HG03108 (cell line): Measurements from ENCODE around the gene CCDC34.
A peak's percentile ranks its signal among the peaks of the same experiment; 100 is the strongest.

Experiments used
- ATAC-seq: cut with Tn5 transposase; IDR thresholded peaks from one replicate; pipeline ENCODE4 v1.9.1; 2021; ENCODE audit warnings: moderate library complexity; ENCODE audit not compliant: unreplicated experiment

CCDC34 gene, protein sequence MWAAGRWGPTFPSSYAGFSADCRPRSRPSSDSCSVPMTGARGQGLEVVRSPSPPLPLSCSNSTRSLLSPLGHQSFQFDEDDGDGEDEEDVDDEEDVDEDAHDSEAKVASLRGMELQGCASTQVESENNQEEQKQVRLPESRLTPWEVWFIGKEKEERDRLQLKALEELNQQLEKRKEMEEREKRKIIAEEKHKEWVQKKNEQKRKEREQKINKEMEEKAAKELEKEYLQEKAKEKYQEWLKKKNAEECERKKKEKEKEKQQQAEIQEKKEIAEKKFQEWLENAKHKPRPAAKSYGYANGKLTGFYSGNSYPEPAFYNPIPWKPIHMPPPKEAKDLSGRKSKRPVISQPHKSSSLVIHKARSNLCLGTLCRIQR

DNA sequence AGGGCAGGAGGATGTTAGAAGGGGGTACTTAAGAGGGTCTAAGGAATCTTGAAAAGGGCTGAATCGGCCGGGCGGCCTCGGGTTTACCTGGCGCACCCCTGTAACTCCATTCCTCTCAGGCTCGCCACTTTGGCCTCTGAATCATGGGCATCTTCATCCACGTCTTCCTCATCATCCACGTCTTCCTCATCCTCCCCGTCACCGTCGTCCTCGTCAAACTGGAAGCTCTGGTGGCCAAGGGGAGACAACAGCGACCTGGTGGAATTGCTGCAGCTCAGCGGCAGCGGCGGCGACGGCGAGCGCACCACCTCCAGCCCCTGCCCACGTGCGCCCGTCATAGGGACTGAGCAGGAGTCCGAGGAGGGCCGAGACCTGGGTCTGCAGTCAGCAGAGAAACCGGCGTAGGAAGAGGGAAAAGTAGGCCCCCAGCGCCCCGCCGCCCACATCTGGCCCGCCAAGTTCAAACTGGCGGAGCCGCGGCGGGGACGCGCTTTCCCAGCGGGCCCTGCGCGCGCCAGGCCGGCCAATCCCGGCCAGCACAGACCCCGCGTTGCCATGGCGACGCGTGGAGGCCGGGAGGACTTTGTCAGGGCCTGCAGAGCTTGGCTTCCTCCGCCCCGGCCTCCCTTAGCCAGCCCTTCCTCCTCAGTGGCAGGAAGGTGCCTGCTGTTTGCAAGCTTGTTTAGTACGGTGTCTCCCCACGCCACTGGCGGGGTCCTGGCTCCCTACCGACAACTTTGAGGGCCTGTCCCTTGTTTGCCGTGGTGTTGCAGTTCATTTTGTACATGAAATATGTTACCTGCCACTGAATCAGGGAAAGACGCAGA lies at the start of gene CCDC34:
Gene CCDC34, minus strand, starts transcription at position 467 of the 827 bp plus-strand sequence. Its CDS starts 21 bp downstream, at position 446.
- peak; percentile 100 for ATAC-seq

- no peak for ATAC-seq
These were observed 49.2 kb upstream of the CCDC34 start for GRCh38 chr11:27412192-27412691.

GRCh38 chr11:27411328-27411727 lies 48.3 kb upstream of the CCDC34 start:
- no peak for ATAC-seq

GRCh38 chr11:27410272-27410671 lies 47.3 kb upstream of the CCDC34 start:
- ATAC-seq = no peak

DNA sequence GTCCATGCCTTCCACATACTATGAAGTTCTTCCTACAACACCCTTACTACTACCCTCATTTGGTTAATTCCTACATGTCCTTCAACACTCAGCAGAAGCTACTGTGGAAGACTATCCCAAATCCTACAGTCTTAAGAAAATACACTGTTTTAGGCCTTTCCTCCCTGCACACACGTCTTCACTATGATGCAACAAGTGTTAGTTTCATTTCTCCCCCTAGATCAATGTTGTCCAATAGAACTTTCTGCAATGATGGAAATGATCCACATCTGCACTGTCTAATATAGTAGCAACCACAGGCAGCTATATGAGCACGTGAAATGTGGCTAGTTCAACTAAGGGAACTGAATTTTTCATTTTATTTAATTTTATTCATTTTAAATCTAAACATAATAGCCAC lies 46.7 kb upstream of the CCDC34 start:
- ATAC-seq = no peak

DNA sequence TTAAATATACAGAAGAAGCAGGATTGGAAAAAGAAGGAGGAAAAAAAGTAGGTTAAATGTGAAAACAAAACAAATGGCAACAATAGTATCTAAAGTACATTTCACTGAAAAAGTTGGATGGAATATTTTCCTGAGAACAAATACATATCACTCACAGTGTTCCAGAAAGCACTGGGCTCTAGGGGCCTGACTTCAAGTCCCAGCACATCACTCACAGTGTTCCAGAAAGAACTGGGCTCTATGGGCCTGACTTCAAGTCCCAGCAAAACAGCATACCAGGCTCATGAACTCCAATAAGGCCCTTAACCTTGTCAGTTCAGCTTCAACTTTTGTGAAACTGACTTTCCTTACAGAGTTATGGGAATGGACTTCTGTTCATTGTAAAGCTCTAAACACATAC lies 46.0 kb upstream of the CCDC34 start:
- no peak for ATAC-seq

DNA sequence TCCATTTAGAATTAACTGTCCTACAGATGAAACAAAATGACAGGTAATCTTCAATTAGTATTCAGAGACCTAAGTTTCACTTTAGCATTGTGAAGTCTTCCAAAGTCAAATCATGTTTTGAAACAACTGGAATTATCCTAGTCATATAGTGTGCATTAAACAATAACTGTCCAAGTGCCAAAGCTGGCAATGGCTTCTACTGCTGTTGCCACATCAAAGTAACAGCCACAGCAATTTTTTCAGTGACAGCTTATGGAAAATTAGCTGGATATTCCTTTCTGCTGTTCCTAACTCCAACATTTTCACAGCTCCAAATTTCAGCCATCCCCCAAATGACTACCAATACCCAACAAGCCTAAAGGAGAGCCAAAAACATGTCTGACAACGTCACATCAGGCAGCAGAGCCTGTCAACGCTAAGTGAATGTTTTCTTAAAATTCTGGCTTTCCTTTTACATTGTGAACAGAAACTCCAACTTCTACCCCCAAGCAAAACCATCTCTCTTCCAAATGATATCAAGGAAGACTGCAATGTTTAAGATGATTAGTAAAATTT lies 45.3 kb upstream of the CCDC34 start:
- ATAC-seq = no peak

DNA sequence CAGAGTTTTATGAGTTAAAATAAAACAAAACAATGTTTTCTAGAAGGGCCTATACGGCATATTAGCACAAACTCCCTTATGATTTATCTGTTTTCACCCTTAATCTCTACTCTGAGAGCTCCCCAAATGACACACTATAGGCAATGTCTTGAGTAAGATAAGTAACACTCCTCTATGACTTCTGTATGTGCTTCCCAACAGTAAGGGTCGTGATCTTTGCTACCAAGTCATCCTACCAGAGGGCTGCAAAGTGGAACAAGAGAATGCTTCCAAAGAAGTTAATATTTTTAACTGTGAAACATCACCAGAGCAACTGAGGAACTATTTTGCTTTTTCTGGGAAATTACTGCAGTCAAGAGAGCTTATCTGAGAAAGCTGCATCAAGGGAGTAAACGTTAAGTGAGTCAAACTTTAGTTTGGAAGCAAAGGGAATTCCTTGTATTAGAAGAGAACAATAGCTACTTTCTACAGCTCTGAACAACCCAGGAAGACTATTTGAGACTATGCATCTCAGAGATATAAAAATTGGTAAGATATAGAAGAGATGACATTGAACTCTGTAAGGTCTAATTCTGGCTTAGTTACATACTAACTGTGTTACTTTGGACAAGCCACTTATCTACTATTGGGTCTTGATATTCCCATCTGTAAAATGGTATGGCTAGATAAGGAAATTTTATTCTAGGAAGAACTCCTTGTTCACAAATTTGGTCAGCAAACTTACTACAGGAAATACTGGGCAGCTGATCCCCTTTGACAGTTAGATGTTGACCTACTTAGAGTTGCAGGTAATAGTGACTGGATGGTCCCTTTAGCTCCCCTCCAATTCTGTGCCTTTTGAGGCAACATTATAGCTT lies 43.7 kb upstream of the CCDC34 start:
- no peak for ATAC-seq

- ATAC-seq = no peak
These were observed 42.1 kb upstream of the CCDC34 start for GRCh38 chr11:27405134-27405533.

GRCh38 chr11:27404427-27404826 lies 41.4 kb upstream of the CCDC34 start:
- ATAC-seq = no peak

DNA sequence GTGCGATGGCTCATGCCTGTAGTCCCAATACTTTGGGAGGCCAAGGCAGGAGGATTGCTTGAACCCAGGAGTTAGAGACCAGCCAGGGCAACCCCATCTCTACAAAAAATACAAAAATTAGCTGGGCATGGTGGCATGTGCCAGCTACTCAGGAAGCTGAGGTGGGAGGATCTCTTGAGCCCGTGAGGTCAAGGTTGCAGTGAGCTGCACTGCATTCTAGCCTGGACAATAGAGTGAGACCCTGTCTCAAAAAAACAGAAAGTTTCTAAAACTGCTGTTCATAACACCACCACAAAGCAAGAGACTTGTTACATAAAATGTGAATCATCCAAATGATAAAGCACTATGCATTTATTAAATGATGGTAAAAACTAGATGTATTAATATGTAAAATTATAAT lies 40.2 kb upstream of the CCDC34 start:
- ATAC-seq = no peak

GRCh38 chr11:27402450-27402849 lies 39.4 kb upstream of the CCDC34 start:
- no peak for ATAC-seq

- ATAC-seq = no peak
These were observed 38.9 kb upstream of the CCDC34 start for GRCh38 chr11:27401833-27402316.

- no peak for ATAC-seq
These were observed 38.3 kb upstream of the CCDC34 start for GRCh38 chr11:27401280-27401832.

- no peak for ATAC-seq
These were observed 35.4 kb upstream of the CCDC34 start for GRCh38 chr11:27398400-27398770.

DNA sequence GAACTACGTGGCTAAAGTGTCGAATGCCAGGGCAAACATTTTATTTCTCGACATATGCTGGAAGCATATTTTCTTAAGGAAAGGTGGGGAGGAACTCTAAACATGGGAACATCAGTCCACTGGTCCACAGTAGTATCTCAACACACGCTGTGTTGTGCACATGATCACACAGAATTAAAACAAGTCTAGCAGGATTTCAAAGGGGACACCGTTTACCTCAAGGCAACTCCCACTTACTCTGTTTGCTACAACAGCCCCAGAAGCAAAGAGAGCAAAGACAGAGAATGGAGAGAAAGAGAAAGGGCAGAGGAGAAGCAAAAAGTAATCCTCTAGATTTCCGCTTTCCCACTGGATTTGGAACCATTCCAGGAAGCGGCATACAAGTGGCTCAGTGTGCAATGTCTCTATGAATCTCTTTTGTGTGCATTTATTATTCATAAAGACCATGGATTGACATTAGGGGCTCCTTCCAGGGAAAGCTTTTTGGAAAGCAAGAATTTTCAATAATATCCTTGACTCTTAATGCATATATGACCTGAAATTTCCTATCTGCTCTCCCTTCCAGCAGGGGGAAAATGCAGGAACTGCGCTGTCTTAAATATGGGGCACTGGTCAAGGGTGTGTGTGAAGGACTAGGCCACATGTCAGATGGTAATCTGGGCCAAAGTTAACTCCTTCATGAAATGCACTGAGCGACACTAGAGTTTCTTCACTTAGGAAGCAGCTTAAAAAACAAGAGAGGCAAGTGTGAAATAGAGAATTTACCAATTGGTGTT lies 34.8 kb upstream of the CCDC34 start:
- ATAC-seq = no peak

GRCh38 chr11:27396259-27396839 lies 33.3 kb upstream of the CCDC34 start:
- ATAC-seq = no peak

GRCh38 chr11:27395556-27396258 lies 32.7 kb upstream of the CCDC34 start:
- no peak for ATAC-seq
